Activated CD8-positive, alpha-beta memory T cell treated with anti-CD3 and anti-CD28 coated beads, Interleukin-2, amount 10 ng/mL, durations not matched to agents 7 days and 5 days (primary cell): ENCODE data around the gene ADAMTS17. TPM values are rescaled to one million over a fixed set of nuclear protein-coding genes. Genes with fewer than 3 reads are reported as not detected.
A peak's percentile ranks its signal among the peaks of the same experiment; 100 is the strongest.
"Not testable (repeated sequence)": the region's sequence is repeated elsewhere in the genome, so short reads cannot be mapped to it uniquely, and the experiment has no call there.

Experiments used
- ATAC-seq: fragments of 150-1000 bp; cut with Tn5 transposase; one replicate; pipeline ENCODE4 v1.10.0; 2021; ENCODE audit warnings: moderate library complexity
- CTCF ChIA-PET: fragments of 350-600 bp; sonication (Branson Sonifier 250); formaldehyde crosslinking; loops from one replicate; lab custom pipeline; 2021; ENCODE audit warnings: antibody characterized with exemption; lab: Charles Lee
- DNase-seq: peaks from one replicate; pipeline ENCODE4 v3.0.0-alpha.2; 2020
- H3K27ac Mint-ChIP-seq: one replicate; pipeline ENCODE4 v1.8.0; 2021; ENCODE audit warnings: mild to moderate bottlenecking, mixed read lengths
- H3K27me3 Mint-ChIP-seq: one replicate; pipeline ENCODE4 v1.8.0; 2021; ENCODE audit warnings: mixed read lengths
- H3K36me3 Mint-ChIP-seq: one replicate; pipeline ENCODE4 v1.8.0; 2021; ENCODE audit warnings: mild to moderate bottlenecking, mixed read lengths
- H3K4me1 Mint-ChIP-seq: one replicate; pipeline ENCODE4 v1.8.0; 2021; ENCODE audit warnings: mixed read lengths
- H3K4me3 Mint-ChIP-seq: one replicate; pipeline ENCODE4 v1.8.0; 2021; ENCODE audit warnings: mild to moderate bottlenecking, moderate library complexity, mixed read lengths
- H3K9me3 Mint-ChIP-seq: one replicate; pipeline ENCODE4 v1.8.0; 2022; ENCODE audit warnings: low read depth, mixed read lengths
- total RNA-seq, 2 experiments: library from RNA; stranded (reverse); gene quantifications; one replicate each; pipeline ENCODE4 v1.2.3, GENCODE V29; 2021

Gene ADAMTS17
- total RNA-seq, 2 experiments from 2014 or later = 1.6 to 1.9 TPM

DNA sequence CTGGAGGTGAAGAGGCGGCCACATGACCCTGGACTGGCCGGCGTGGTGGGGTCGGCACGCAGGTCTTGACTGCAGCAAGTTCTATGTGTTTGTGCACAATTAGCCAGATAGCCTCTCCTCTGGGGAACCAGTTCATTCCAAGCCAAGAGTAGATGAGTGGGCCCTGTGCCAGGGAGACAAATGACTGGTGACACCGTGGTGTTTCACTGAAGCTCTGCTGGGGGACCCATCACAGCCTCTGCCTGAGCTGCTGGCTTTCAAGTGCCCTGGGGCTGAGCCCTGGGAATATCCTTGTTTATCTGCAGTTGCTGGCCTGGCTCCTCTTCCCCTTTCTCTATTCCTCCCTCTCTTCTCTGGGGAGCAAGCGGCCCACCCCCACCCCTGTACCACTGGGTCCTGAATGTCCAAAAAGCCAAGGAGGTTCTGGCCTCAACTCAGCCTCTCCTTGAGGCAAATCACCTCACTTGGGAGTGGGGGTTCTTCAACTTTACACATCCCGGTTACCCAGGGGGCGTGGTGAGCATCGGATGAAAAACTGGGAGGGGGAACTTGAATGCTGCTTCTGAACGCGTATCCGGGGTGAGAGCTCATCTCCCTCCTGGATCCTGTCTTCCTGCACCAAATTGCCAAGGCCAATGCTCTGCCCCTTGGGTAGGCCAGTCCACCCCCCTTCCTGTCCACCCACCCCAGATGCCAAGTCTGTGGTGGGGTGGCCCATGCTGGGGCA, 408.9 kb downstream of the ADAMTS17 start:
- peaks cover 37% of the 10 kb centered on the region for H3K27me3 Mint-ChIP-seq
- DNase-seq (peak; percentile 37), ATAC-seq (no peak)
- H3K4me3 Mint-ChIP-seq = no peak overlapping the region
- H3K27ac Mint-ChIP-seq = no peak overlapping the region
- peaks cover 8% of the 10 kb centered on the region for H3K4me1 Mint-ChIP-seq
- CTCF ChIA-PET = interaction anchor here (0.9 to 1.2 kb wide), 2 partner anchors 406 to 417 kb away, joined by 3 read pairs; no protein-coding TSS in a partner anchor
- H3K36me3 Mint-ChIP-seq = no peaks in the 10 kb centered on the region
- no peaks in the 10 kb centered on the region for H3K9me3 Mint-ChIP-seq

DNA sequence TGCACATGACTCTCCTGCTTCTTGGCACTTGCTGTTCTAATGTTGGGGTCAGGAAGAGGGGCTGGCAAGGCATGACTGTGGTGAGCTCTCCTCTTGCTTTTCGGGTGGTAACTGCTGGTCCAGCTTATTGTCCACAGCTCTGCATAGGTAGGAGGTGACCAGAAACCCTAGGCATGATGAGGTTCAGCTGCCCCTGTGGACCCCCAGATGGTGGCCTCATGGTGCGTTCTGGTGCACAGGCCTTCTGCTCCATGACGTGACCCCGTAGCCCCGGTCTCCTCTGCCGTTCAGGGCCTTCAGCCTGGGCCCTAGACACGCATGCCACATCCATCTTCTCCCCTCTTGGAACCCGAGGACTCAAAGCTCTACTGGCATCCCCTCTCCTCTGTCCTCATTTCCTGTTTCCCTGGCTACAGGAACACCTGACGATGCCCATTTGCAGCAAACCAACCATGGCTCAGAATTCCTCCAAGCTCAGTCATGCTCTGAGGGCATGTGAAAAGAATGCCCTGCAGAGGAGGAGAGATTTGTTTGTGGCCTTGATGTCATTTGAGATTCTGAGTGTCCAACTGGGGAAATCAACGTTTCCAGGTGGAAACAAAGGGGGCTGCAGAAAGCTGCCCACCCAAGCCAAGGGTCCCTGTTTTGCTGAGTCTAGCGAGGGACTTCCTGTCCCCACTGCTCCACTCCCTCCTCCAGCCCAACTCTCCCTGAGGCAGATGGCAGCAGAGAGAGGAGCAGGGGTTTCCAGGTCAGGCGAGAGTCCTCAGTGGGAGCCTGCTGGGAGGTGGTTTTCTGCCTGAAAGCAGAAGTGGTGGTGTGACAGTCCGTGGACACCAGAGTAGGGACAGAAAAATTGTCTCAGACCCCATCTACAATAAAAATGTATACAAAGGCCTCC, 409.8 kb downstream of the ADAMTS17 start:
- CTCF ChIA-PET = interaction anchor here (0.8 to 3.7 kb wide), 4 partner anchors 406 to 418 kb away, joined by 3 to 58 read pairs (median 3); no protein-coding TSS in a partner anchor
- H3K9me3 Mint-ChIP-seq = no peaks in the 10 kb centered on the region
- H3K27me3 Mint-ChIP-seq = peaks cover 36% of the 10 kb centered on the region
- ATAC-seq (no peak), DNase-seq (peak; percentile 31)
- H3K36me3 Mint-ChIP-seq = no peaks in the 10 kb centered on the region
- H3K4me1 Mint-ChIP-seq = peaks cover 8% of the 10 kb centered on the region
- H3K27ac Mint-ChIP-seq = no peak overlapping the region
- no peak overlapping the region for H3K4me3 Mint-ChIP-seq

DNA sequence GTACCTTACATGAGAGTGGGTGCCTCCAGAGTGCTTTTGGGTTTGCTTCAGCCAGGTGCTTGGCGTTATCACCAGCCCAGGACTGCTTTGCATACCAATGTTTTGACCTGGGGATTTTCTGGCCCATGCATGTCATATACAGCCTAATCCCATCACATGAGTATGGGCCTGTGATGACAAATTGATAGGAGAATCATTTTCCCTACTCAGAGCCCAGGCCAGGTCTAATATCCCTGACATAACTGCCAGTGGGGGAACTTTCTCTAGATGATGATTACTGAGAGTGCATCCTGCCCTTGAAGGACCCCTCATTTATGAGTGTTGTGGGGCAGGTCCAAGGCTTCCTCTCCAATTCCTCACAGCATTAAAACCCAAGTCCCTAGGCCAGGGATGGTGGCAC, 411.1 kb downstream of the ADAMTS17 start:
- CTCF ChIA-PET = interaction anchor here (2.7 to 3.7 kb wide), 2 partner anchors 408 to 420 kb away, joined by 27 to 58 read pairs; no protein-coding TSS in a partner anchor
- no peak for DNase-seq
- ATAC-seq = no peak
- H3K27ac Mint-ChIP-seq = no peak overlapping the region
- no peaks in the 10 kb centered on the region for H3K36me3 Mint-ChIP-seq
- H3K27me3 Mint-ChIP-seq = peaks cover 26% of the 10 kb centered on the region
- H3K4me1 Mint-ChIP-seq = peaks cover 12% of the 10 kb centered on the region
- H3K9me3 Mint-ChIP-seq = no peaks in the 10 kb centered on the region
- H3K4me3 Mint-ChIP-seq = no peak overlapping the region

DNA sequence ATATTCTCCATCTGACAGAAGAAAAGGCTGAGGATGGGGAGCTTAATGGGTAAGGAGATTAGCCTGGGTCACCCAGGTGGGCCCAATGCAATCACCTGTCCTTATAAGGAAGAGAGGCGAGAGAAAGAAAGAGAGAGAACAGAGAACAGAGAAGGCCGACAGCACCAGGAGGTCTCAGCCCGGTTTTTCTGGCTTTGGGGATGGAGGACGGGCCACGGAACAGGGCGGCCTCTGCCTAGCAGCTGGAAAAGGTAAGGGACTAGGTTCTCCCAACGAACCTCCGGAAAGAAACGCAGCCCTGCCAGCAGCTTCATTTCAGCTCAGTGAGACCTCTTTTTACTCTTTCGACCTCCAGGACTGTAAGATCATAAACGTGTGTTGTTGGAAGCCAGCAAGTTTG, 412.5 kb downstream of the ADAMTS17 start:
- no peak for ATAC-seq
- DNase-seq = no peak
- H3K9me3 Mint-ChIP-seq = no peaks in the 10 kb centered on the region
- peak overlapping the region; percentile 75 for H3K4me3 Mint-ChIP-seq
- CTCF ChIA-PET = interaction anchor here (1.0 to 3.7 kb wide), 8 partner anchors 11 to 643 kb away, joined by 3 to 58 read pairs (median 8); partner anchors contain the start of gene ADAMTS17
- no peak overlapping the region for H3K27ac Mint-ChIP-seq
- H3K27me3 Mint-ChIP-seq = peaks cover 29% of the 10 kb centered on the region
- no peaks in the 10 kb centered on the region for H3K36me3 Mint-ChIP-seq
- H3K4me1 Mint-ChIP-seq = peaks cover 13% of the 10 kb centered on the region

DNA sequence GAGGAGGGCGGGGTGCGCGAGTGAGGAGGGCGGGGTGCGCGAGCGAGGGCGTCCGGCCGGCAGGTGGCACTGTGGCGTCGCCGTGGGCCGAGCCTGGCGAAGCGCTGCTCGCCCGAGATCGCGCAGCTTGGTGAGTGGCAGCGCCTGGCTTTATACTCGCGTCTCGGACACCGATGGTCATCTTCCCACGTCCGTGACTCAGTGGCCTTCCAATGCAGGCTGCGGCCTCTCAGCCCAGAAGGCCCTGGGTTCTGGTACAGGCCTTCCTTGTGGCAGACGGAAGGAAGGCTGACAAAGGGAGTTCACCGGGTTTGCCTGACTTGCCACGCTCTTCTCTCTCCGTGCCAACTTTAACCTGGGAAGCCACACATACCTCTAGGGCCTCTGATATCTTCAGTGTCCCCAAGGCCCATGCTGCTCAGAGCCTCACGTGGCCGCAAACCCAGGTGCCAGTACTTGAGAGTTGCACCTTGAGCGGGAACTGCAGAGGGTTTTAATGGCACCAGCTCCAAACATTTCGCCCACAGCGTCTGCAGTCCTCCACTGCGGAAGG, 413.3 kb downstream of the ADAMTS17 start:
- Mint-ChIP-seq H3K27ac (peak overlapping the region; percentile 68), H3K9me3 (no peaks in the 10 kb centered on the region), H3K27me3 (peaks cover 33% of the 10 kb centered on the region), H3K4me1 (peaks cover 13% of the 10 kb centered on the region), H3K4me3 (peak overlapping the region; percentile 75), H3K36me3 (no peaks in the 10 kb centered on the region)
- ATAC-seq (peak; percentile 96), DNase-seq (peak; percentile 89)
- CTCF ChIA-PET = interaction anchor here (0.6 to 3.7 kb wide), 12 partner anchors 10 to 644 kb away, joined by 3 to 58 read pairs (median 4); partner anchors contain the start of gene ADAMTS17

DNA sequence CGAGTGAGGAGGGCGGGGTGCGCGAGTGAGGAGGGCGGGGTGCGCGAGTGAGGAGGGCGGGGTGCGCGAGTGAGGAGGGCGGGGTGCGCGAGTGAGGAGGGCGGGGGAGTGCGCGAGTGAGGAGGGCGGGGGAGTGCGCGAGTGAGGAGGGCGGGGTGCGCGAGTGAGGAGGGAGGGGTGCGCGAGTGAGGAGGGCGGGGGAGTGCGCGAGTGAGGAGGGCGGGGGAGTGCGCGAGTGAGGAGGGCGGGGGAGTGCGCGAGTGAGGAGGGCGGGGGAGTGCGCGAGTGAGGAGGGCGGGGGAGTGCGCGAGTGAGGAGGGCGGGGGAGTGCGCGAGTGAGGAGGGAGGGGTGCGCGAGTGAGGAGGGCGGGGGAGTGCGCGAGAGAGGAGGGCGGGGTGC, 415.2 kb downstream of the ADAMTS17 start:
- not testable (repeated sequence) for H3K4me3 Mint-ChIP-seq, DNase-seq, H3K9me3 Mint-ChIP-seq, ATAC-seq, H3K36me3 Mint-ChIP-seq, H3K27ac Mint-ChIP-seq
- Mint-ChIP-seq H3K27me3 (peaks cover 48% of the 10 kb centered on the region), H3K4me1 (peaks cover 13% of the 10 kb centered on the region)
- CTCF ChIA-PET = interaction anchor here (1.0 to 1.5 kb wide), 4 partner anchors 8 to 654 kb away, joined by 3 to 6 read pairs (median 4); no protein-coding TSS in a partner anchor

DNA sequence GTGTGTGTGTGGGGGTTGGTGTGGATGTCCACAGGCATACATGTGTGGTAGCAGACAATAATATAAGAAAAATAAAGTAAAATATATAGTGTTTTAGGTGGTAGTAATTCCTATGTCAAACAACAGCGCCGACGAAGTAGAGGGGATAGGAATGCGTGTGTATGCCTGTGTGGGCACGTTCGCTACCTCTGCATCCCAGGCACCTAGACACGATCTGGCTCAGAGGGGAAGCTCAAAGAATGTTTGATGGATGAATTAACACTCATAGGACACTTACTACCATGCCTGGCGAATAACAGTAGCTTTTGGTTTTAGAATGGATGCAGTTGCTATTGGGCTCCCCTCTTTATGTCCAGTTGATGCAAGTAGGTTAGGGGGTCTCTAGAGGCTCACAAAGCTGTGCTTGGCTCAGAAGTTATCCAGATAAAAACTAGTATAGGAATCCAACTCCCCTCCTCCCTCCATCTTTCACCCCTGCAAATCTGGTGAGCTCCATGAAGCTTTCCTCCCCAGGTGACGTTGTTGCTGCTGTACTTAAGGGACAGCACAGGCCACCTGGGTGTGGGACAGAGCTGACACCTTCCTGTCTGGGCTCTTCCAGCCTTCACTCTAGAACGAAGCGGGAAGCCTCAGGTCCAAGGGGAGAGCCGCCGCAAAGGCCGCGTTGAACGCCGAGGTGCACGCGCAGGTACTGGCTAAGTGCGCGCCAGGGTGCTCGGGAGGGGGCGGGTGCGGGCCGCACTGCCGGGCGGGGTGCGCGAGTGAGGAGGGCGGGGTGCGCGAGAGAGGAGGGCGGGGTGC, 415.9 kb downstream of the ADAMTS17 start:
- peaks cover 13% of the 10 kb centered on the region for H3K4me1 Mint-ChIP-seq
- no peaks in the 10 kb centered on the region for H3K36me3 Mint-ChIP-seq
- ATAC-seq (peak; percentile 79), DNase-seq (peak; percentile 85)
- H3K27me3 Mint-ChIP-seq = peaks cover 53% of the 10 kb centered on the region
- peak overlapping the region; percentile 74 for H3K4me3 Mint-ChIP-seq
- no peaks in the 10 kb centered on the region for H3K9me3 Mint-ChIP-seq
- peak overlapping the region; percentile 57 for H3K27ac Mint-ChIP-seq
- CTCF ChIA-PET = interaction anchor here (0.9 to 1.5 kb wide), 5 partner anchors 9 to 677 kb away, joined by 3 to 6 read pairs (median 3); partner anchors contain the start of genes ASB7 and LINS1

DNA sequence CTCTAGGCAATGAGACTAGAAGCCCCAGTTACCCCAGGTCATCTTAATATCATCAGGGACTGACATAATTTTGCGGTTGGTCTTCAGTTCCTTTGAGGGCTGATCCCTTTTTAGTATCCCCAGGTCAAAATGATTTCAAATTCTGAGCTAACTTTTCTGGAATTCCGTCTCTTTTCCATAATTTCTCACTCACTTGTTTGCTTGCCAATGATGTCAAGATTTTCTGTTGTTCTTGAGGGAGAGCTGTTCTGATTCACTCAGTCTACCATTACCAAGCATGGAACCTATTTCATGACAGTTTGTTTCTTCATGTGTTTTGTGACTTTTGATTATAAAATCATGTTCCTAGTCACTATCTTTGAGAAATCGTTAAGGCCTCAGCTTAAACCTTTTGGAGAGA, 418.1 kb downstream of the ADAMTS17 start:
- DNase-seq (no peak), ATAC-seq (no peak)
- CTCF ChIA-PET = interaction anchor here (1.0 kb wide), 1 partner anchor 426 kb away, joined by 3 read pairs; no protein-coding TSS in a partner anchor
- Mint-ChIP-seq H3K27me3 (peaks cover 48% of the 10 kb centered on the region), H3K4me1 (peaks cover 8% of the 10 kb centered on the region), H3K27ac (no peak overlapping the region), H3K36me3 (no peaks in the 10 kb centered on the region), H3K4me3 (no peak overlapping the region), H3K9me3 (no peaks in the 10 kb centered on the region)

Other genes with a start within 250 kb of the ADAMTS17 start
- gene CERS3, start 187.0 kb upstream of the ADAMTS17 start, total RNA-seq = not detected